Fibroblast of villous mesenchyme (primary cell): ENCODE results near the gene GPR34. TPM values are rescaled to one million over a fixed set of nuclear protein-coding genes. Genes with fewer than 3 reads are reported as not detected.
"Not testable (repeated sequence)": the region's sequence is repeated elsewhere in the genome, so short reads cannot be mapped to it uniquely, and the experiment has no call there.

Source experiments
- DNase-seq: peaks from one replicate; pipeline ENCODE4 v3.0.0-alpha.2; 2010; ENCODE audit warnings: low read depth
- H3K4me3 ChIP-seq: 2 replicates; pipeline ENCODE4 v1.5.1; 2011; ENCODE audit warnings: low read depth, mild to moderate bottlenecking, low read length
- total RNA-seq: library from RNA; depleted of rRNA; stranded (reverse); fragments of >200 nt; gene quantifications from 2 replicates; pipeline ENCODE4 v1.2.3, GENCODE V29; 2012
- TF ChIP-seq, protein P1 (sequence below): IDR thresholded peaks from 2 replicates; pipeline ENCODE4 v1.5.1; 2012; ENCODE audit warnings: low read depth, mild to moderate bottlenecking, low read length; ENCODE audit not compliant: insufficient read depth

Gene GPR34
- total RNA-seq, 1 donor, result under 0.01 TPM

DNA sequence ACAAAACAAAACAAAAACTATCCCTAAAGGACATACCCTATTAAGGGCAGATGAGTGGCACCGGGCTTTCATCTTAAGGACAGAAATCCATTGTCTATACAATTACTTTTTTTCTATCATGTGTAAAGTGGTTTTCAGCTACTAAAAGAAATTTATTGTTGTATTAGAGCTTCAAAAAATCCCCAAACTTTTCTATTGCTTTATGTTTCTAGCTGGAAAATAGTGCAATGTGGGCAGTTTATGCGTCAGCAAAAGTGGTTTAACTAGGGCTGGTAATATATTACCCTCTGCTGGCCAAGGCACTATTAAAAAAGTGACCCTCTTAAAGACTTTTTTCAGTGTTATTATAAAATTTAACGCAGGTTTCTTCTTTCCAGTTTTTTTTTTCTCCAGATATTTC lies 19.7 kb downstream of the GPR34 start:
- DNase-seq, result no peak
- H3K4me3 ChIP-seq, result no peak overlapping the region
- TF ChIP-seq, protein P1, sequence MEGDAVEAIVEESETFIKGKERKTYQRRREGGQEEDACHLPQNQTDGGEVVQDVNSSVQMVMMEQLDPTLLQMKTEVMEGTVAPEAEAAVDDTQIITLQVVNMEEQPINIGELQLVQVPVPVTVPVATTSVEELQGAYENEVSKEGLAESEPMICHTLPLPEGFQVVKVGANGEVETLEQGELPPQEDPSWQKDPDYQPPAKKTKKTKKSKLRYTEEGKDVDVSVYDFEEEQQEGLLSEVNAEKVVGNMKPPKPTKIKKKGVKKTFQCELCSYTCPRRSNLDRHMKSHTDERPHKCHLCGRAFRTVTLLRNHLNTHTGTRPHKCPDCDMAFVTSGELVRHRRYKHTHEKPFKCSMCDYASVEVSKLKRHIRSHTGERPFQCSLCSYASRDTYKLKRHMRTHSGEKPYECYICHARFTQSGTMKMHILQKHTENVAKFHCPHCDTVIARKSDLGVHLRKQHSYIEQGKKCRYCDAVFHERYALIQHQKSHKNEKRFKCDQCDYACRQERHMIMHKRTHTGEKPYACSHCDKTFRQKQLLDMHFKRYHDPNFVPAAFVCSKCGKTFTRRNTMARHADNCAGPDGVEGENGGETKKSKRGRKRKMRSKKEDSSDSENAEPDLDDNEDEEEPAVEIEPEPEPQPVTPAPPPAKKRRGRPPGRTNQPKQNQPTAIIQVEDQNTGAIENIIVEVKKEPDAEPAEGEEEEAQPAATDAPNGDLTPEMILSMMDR, result no peak

DNA sequence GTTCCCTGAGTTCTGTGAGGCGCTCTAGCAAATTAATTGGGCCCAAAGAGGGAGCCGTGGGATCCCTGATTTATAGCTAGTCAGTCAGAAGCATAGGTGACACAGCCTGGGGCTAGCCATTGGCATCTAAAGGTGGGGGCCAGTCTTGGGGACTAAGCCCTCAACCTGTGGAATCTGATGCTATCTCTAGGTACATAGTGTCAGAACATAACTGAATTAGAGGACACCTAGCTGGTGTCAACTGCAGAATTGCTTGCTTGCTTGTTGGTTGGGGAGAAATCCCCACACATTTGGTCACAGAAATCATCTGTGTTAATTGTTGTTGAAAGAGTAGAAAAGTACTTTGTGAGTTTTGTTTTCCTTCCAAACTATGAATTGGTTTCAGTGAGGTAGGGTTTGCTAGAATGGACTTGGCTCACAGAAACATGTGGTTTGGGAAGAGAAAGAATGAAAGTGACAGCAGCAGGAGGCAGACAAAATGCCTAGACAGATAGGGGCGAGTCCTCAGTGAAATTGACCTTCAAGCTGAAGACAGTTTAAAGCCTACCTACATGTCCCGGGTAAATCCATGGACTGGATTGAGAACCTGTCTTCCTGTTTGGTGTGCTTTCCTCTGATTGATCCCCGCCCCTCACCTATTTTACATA lies 22.4 kb downstream of the GPR34 start:
- H3K4me3 ChIP-seq, result no peak overlapping the region
- TF ChIP-seq, protein P1, result no peak
- no peak for DNase-seq

DNA sequence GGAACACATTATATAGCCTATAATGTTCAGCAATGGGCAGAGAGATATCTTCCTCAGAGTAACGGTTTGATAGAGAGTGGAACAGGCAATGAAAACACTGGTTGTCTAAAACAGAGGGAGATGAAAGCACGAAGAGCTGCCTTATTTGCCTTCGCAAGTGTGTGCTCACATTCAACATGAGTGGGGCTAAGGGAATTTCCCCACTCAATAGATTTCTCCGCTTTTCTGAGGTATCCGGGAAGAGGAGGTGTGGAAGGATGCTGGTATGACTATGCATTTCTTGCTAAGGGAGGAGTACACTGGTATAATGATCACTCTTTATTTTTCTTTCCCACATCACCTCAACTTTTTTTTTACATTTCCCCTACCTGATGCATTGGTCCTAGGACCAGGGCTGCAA lies 27.4 kb downstream of the GPR34 start:
- TF ChIP-seq, protein P1, result no peak
- no peak overlapping the region for H3K4me3 ChIP-seq
- no peak for DNase-seq

DNA sequence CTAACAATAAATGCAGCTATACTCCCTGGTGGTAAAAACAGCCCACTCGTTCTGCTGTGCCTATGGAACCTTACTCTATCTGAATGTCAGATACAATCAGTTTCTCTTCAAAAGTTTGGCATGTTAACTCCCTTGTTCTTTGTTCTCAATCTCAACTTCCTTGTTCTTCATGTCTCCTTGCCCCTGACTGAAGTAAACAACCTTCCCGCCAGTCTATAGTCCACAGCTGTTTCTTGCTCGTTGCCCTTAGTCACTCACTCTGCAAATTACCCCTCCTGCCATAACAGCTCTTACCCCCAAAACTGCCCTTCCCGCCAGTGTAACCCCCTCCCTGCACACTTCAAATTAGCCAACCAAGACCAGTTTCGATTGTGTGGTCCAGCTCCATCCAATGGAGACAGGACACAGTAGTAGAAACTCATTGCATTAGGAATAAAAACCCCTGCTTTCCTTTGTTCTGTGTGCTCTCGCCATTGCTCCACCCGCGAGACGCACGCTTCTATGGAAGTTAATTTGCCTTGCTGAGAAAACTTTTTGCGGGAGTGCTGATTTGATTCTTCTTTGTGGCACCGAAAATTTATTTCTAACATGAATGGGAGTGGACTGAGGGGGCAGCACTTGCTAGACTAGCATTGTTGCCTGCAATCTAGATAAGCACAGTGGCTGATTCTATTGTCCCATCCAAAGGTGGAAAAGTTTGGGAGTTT lies 28.1 kb downstream of the GPR34 start:
- DNase-seq, result no peak
- no peak overlapping the region for H3K4me3 ChIP-seq
- TF ChIP-seq, protein P1, result no peak

DNA sequence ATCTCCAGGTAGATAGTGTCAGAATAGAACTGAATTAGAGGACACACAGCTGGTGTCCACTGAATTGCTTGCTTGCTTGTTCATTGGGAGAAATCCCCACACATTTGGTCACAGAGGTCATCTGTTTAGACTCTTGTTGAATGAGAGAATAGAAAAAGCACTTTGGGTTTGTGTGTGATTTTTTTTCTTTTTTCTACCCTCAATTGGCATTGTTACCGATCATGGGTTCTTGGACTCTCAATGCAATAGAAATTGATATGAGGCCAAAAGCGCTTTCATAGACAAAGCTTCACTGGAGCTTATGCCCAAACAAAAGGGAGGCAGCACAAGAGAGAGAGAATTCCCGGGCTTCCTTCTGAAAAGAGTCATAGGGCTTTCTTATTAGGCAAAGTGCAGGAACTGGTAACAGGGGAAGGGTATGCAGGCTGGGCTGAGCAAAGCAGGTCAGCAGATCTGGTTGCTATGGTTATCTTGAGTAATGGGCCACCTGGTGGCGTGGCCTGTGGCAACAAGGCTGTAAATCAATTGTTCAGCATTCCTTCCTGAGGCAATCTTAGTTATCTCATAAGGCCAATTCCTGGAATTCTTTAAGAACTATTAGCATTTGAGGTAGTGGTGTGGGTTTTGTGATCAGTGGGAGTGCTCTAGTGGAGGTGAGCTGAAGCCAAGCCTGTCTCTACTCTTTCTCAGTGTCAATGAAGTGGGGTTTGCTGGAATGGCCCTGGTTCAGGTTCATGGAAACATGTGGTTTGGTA lies 29.9 kb downstream of the GPR34 start:
- H3K4me3 ChIP-seq, result no peak overlapping the region
- TF ChIP-seq, protein P1, result no peak
- peak; percentile 67 for DNase-seq

DNA sequence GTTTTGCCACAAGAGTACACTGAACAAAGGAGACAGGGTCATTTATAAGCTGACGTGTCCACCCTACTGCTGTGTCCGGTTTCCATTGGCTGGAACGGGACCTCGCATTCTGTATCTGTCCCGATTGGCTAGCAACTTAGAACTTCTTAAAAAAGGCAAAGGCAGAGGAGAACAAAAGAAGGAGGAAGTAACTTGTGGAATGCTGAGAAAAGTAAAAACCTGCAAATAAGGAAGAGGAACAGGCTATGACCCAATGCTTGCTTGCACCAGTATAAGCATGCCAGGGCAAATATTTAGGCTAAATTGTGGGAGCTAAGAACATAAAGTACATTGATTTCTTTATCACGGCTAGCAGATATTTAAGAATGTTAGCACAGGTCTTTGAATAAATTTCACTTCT lies 30.8 kb downstream of the GPR34 start:
- not testable (repeated sequence) for H3K4me3 ChIP-seq, DNase-seq

DNA sequence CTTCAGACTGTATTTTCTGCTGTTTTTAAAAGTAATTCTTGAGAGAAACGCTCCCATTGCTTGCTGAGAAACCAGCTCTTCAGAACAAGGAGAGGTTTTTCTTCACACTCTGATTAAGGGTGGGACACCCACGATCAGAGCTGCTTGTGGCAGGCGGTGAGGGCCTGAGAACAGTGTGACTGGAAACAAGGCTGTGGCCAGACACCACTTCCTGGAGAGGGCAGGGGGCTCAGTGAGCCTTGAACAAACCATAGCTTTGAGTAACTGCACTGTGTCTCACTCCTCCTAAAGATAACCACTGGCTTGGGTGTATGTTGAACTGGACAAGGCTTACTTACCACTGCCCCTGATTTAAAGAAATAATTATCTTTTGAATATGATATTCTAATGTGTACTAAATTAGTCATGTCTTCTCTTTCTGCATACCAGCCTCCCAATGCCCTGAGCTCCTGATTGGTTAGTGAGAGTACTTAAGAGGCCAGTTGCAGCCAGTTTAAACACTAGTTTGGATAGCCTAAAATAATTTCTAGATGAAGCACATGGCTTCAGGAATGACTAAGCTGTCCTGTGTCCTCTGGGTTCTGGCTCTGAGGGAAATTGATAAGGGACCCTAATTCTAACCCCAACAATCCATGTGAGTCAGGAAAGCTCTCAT lies 31.5 kb downstream of the GPR34 start:
- no peak for DNase-seq
- H3K4me3 ChIP-seq, result no peak overlapping the region
- TF ChIP-seq, protein P1, result no peak
